HG03521 (cell line): ENCODE measurements around the gene NCAPH2.

ENCODE experiments used
- ATAC-seq: cut with Tn5 transposase; IDR thresholded peaks from one replicate; pipeline ENCODE4 v1.9.1; 2021; ENCODE audit warnings: mild to moderate bottlenecking, moderate library complexity; ENCODE audit not compliant: unreplicated experiment

The NCAPH2 gene

GRCh38 chr22:50488886-50489285 lies 19.1 kb upstream of the NCAPH2 start:
- ATAC-seq, result no peak

- no peak for ATAC-seq
These were observed 18.4 kb upstream of the NCAPH2 start for GRCh38 chr22:50489363-50490243.

GRCh38 chr22:50490531-50491308 lies 17.3 kb upstream of the NCAPH2 start:
- ATAC-seq, result no peak

- no peak for ATAC-seq
These were observed 10.9 kb upstream of the NCAPH2 start for GRCh38 chr22:50497093-50497492.

- no peak for ATAC-seq
These were observed 9.6 kb upstream of the NCAPH2 start for GRCh38 chr22:50498322-50498890.

GRCh38 chr22:50500452-50500851 lies 7.6 kb upstream of the NCAPH2 start:
- no peak for ATAC-seq

- no peak for ATAC-seq
These were observed 5.9 kb upstream of the NCAPH2 start for GRCh38 chr22:50502096-50502495.

- ATAC-seq, result no peak
These were observed 5.2 kb upstream of the NCAPH2 start for GRCh38 chr22:50502628-50503474.

GRCh38 chr22:50503475-50504145 lies 4.4 kb upstream of the NCAPH2 start:
- ATAC-seq, result no peak

GRCh38 chr22:50504369-50505211 lies 3.4 kb upstream of the NCAPH2 start:
- ATAC-seq, result no peak

GRCh38 chr22:50505276-50505775 lies 2.7 kb upstream of the NCAPH2 start:
- no peak for ATAC-seq

- no peak for ATAC-seq
These were observed 2.0 kb upstream of the NCAPH2 start for GRCh38 chr22:50505776-50506610.

- ATAC-seq, result peak; percentile 3
These were observed 1.2 kb upstream of the NCAPH2 start for GRCh38 chr22:50506611-50507420.

- ATAC-seq, result peak; percentile 57
These were observed 518 bp upstream of the NCAPH2 start, which contains the start of gene LMF2 for GRCh38 chr22:50507421-50507990. LMF2 (minus strand) TSS chr22:50507702; CDS start chr22:50507675, 27 bp downstream.

GRCh38 chr22:50508897-50509296 lies 873 bp downstream of the NCAPH2 start:
- ATAC-seq, result no peak

GRCh38 chr22:50513175-50513574 lies 5.2 kb downstream of the NCAPH2 start:
- ATAC-seq, result no peak

GRCh38 chr22:50516068-50516467 lies 8.0 kb downstream of the NCAPH2 start:
- no peak for ATAC-seq
